ENCODE results near the gene SMKR1.

GRCh38 chr7:129553899-129554461 lies 51.6 kb downstream of the SMKR1 start:
- TF ChIP-seq CTCF (IDR thresholded peaks at IDR 0.05) (no peak), ZFX (IDR thresholded peaks at IDR 0.05; ENCODE audit: borderline replicate concordance) (no peak)
